AG04449 (cell line): ENCODE data around the gene EEFSEC.

Experiments
- CTCF ChIA-PET: fragments of 350-600 bp; formaldehyde crosslinking; extraction: SDS; loops from one replicate; lab custom pipeline; 2021; ENCODE audit warnings: antibody characterized with exemption; lab: Yijun Ruan, JAX
- POLR2A ChIA-PET: fragments of 400-600, 350-600 bp; formaldehyde crosslinking; extraction: SDS; loops from one replicate; lab custom pipeline; 2020; ENCODE audit warnings: antibody characterized with exemption, inconsistent platforms; lab: Yijun Ruan, JAX
- DNase-seq: peaks from one replicate; pipeline ENCODE4 v3.0.0-alpha.2; 2010; ENCODE audit warnings: low read depth, low spot score
- H3K4me3 ChIP-seq: 2 replicates; pipeline ENCODE4 v1.5.1; 2011; ENCODE audit warnings: low read depth, mild to moderate bottlenecking, control low read depth, low read length
- TF ChIP-seq, protein P1 (sequence below): IDR thresholded peaks from one replicate; pipeline ENCODE4 v1.5.1; 2011; ENCODE audit warnings: mild to moderate bottlenecking, moderate library complexity, low read length, control low read depth, inconsistent platforms; ENCODE audit not compliant: insufficient read depth; ENCODE audit errors: missing control alignments

Gene EEFSEC

DNA sequence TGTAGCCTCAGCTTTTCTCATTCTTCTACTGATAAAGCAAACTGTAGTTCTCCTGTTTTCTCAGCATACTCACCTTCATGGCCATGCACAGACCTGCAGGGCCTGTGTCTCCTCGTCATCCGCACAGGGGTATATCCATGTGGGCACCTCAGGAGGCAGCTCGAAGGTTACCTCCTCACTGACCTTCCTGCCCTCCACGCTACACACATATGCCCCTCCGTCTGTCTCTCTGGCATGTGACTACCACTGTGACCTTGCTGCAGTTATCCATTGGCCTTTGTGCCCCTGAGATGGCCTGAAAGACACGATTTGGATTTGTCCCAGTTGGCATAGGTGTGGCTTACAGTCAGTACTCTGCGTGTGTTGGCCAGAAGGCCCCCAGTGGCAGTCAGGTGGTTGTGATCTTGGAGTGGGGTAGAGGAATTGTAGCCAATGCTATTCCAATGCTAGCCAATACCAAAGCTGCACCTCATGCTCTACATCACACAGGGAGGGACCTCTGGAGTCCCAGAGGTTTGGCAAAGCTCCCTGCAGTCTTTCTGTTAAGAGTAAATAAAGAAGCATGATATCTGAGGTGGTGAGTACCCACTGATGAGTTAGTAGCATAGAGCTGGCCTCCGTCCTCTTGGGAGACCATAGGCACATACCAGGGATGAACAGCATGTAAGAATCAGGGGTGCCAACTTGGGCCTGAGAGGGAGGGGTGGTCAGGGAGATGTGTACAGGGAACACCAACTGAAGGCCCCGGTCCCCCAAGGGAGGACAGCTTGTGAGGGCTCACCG is 143.4 kb downstream of the EEFSEC start:
- POLR2A ChIA-PET, result no interaction called here
- CTCF ChIA-PET, result interaction anchor here (1.0 to 1.4 kb wide), 2 partner anchors 12 to 70 kb away, joined by 3 to 4 read pairs; no protein-coding TSS in a partner anchor
- TF ChIP-seq, protein P1, sequence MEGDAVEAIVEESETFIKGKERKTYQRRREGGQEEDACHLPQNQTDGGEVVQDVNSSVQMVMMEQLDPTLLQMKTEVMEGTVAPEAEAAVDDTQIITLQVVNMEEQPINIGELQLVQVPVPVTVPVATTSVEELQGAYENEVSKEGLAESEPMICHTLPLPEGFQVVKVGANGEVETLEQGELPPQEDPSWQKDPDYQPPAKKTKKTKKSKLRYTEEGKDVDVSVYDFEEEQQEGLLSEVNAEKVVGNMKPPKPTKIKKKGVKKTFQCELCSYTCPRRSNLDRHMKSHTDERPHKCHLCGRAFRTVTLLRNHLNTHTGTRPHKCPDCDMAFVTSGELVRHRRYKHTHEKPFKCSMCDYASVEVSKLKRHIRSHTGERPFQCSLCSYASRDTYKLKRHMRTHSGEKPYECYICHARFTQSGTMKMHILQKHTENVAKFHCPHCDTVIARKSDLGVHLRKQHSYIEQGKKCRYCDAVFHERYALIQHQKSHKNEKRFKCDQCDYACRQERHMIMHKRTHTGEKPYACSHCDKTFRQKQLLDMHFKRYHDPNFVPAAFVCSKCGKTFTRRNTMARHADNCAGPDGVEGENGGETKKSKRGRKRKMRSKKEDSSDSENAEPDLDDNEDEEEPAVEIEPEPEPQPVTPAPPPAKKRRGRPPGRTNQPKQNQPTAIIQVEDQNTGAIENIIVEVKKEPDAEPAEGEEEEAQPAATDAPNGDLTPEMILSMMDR, result no peak
- no peak for DNase-seq
- no peak overlapping the region for H3K4me3 ChIP-seq

DNA sequence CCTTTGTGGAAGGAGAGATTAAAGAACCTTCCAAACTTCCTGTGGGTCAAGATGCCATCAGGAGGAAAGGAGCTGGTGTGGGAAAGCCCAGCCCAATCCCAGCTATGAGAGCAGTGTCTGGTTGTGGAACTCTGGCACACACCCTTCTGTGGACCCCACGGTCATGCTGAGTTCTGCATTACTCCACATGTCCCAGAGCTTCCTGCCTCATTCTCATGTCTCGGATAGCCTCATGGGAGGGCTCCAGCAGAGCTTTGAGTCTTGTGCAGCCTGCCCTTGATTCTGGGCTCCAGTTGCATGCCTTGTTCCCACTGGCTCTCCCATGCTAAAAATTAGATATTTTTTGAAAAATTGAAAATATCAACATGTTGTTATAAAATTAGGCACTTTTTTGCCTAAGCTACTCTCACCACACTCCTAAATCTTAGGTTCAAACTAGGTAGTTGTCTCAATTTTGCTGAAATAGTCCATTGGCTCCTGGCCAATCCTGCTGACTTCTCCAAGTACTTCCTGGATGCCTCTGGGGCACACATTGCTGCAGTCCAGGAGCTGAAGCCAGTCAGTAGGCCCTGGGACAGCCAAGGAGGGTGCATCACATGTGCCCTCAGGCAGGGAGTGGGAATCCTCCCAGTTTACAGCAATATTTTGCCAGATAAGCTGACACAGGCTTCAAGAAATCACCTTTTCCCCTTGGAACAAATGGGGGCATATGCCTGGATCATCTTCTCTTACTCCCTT is 144.3 kb downstream of the EEFSEC start:
- TF ChIP-seq, protein P1, result no peak
- ChIA-PET CTCF (interaction anchor here (1.0 to 1.4 kb wide), 2 partner anchors 11 to 71 kb away, joined by 3 to 4 read pairs; no protein-coding TSS in a partner anchor), POLR2A (no interaction called here)
- peak; percentile 17 for DNase-seq
- H3K4me3 ChIP-seq, result no peak overlapping the region

DNA sequence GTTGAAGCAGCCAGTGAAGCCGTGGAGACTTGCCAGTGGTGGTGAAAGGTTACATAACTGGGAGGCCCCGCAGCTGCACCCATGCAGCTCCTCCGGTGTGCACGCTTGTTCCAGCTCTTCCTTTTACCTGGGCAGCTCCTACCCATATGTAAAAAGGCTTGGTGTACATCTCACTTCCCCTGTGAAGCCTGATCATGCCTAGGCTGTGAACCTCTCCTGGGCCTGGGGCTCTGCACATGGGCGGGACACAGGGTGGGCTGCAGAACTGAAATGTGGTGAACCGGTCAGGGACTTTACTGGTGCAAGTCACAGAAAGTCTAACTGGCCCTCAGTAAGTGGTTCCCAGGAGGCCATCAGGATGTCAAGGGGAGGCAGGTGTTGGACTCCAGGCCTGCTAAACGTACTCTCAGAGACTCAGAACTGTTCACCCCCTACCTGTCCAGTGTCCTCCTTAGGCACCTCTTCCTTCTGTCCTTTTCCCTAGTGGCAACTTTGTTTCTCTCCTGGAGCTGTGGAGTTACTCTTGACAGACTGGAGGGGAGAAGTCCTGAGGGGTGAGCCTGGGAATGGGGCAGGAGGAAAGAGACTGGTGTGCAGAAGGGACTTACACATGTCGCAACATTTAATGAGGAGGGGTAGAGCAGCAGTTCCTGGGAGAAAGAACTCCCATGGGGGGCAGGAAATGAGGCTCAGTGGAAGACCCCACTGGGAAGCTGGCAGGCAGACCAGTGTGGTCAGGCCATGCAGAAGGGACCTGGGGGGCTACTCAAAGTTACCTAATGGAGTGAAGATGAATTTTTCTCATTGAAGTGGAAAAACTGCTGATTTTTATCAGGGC is 148.1 kb downstream of the EEFSEC start:
- POLR2A ChIA-PET, result no interaction called here
- CTCF ChIA-PET, result interaction anchor here (0.7 to 1.4 kb wide), 4 partner anchors 16 to 196 kb away, joined by 3 read pairs; no protein-coding TSS in a partner anchor

DNA sequence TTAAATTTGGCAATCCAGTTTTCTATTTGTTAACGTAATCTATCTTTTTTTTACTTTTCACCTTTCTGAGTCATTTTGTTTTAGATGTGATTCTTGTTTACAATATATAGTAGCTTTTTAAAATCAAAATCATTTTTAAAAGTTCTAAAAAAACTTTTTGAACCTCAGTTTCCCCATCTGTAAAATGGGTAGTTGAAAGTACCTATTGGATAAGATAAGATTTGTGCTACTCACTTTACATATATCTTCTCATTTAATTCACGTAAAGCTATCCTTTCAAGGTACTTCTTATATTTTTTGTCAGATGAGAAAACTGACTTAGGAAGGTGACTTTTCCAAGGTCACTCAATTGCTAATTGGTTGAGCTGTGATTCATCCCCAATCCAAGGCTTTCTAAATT is 153.2 kb downstream of the EEFSEC start:
- TF ChIP-seq, protein P1, result no peak
- DNase-seq, result no peak
- CTCF ChIA-PET, result interaction anchor here (0.7 to 3.0 kb wide), 7 partner anchors 14 to 302 kb away, joined by 3 to 13 read pairs (median 4); no protein-coding TSS in a partner anchor
- H3K4me3 ChIP-seq, result no peak overlapping the region
- POLR2A ChIA-PET, result no interaction called here

More for the DNA sequence above, 148.1 kb downstream of the EEFSEC start:
- no peak for DNase-seq
- no peak overlapping the region for H3K4me3 ChIP-seq
- TF ChIP-seq, protein P1, result no peak

DNA sequence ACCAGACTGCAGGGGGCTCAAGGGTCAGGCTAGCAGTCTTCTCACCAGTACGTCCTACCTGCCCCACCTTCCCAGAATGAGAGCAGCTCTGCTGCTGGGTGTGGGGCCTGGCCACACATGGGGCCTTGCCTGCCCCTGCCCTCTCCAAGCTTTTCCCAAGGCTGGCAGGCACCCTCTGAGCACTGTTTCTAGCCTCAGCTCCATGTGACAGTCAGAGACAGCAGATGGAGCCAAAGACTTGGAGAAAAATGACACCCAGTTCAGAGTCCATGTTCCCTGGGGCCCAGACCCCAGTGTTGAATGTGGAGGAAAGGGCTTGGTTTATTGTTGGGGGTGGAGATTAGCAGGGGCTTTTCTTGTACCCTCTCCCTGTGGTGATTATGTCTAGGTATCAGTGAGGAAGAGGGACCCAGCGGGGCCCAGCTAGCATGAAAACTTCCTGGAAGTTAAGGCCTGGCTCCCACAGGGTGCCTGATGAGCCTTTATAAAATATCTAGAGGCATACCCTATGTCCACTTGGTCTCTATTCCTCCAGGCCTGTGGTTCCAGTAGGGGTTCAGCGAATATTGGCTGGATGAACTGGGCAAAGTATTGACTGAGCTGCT is 153.8 kb downstream of the EEFSEC start:
- H3K4me3 ChIP-seq, result no peak overlapping the region
- TF ChIP-seq, protein P1, result no peak
- CTCF ChIA-PET, result interaction anchor here (0.7 to 3.0 kb wide), 10 partner anchors 13 to 302 kb away, joined by 3 to 13 read pairs (median 3); no protein-coding TSS in a partner anchor
- no peak for DNase-seq
- POLR2A ChIA-PET, result no interaction called here
